IMR-90 (cell line): ENCODE results near the gene UTP4. TPM values are rescaled to one million over a fixed set of nuclear protein-coding genes. Genes with fewer than 3 reads are reported as not detected.

Experiments used
- ATAC-seq: fragments of 200-7000 bp; cut with Tn5 transposase; 2 replicates; pipeline ENCODE4 v1.9.1; 2020; ENCODE audit warnings: low read depth, mild to moderate bottlenecking, moderate library complexity
- BruUV-seq: library from RNA; stranded (reverse); fragments of 400-500 nt; replicated peaks from 2 replicates; lab custom pipeline; 2021; lab: Mats Ljungman, UMichigan
- CTCF ChIA-PET: fragments of 300-600 bp; formaldehyde crosslinking; extraction: SDS; loops from one replicate; lab custom pipeline; 2021; ENCODE audit warnings: antibody characterized with exemption; lab: Yijun Ruan, JAX
- POLR2A ChIA-PET: fragments of 300-600 bp; sonication (Branson Sonifier 250); formaldehyde crosslinking; loops from one replicate; lab custom pipeline; 2022; ENCODE audit warnings: antibody characterized with exemption; ENCODE audit not compliant: unreplicated experiment; lab: Charles Lee
- DNase-seq: peaks from one replicate; pipeline ENCODE4 v3.0.0; 2013
- H2AFZ ChIP-seq: replicated peaks from 2 replicates; pipeline ENCODE3; 2013; ENCODE audit warnings: low read length, mild to moderate bottlenecking; ENCODE audit not compliant: poor library complexity
- H2AK5ac ChIP-seq: 2 replicates; pipeline ENCODE4 v1.6.1; 2013; ENCODE audit warnings: low read depth, low read length, inconsistent platforms
- H2AK9ac ChIP-seq: replicated peaks from 2 replicates; pipeline ENCODE3; 2013; ENCODE audit warnings: mild to moderate bottlenecking, low read depth, low read length, moderate library complexity; ENCODE audit not compliant: poor library complexity
- H2BK120ac ChIP-seq: 2 replicates; pipeline ENCODE4 v1.6.1; 2013; ENCODE audit warnings: low read depth, low read length, inconsistent platforms
- H2BK15ac ChIP-seq: 3 replicates; pipeline ENCODE4 v1.6.1; 2013; ENCODE audit warnings: low read depth, low read length, inconsistent platforms
- H2BK20ac ChIP-seq: 2 replicates; pipeline ENCODE4 v1.6.1; 2013; ENCODE audit warnings: low read depth, mild to moderate bottlenecking, inconsistent platforms, low read length, moderate library complexity
- H2BK5ac ChIP-seq: 2 replicates; pipeline ENCODE4 v1.6.1; 2013; ENCODE audit warnings: mild to moderate bottlenecking, low read depth, low read length, inconsistent platforms; ENCODE audit not compliant: poor library complexity, severe bottlenecking
- H3K14ac ChIP-seq: replicated peaks from 2 replicates; pipeline ENCODE4 v1.6.1; 2013; ENCODE audit warnings: low read depth, low read length, inconsistent platforms
- H3K18ac ChIP-seq: 2 replicates; pipeline ENCODE4 v1.6.1; 2013; ENCODE audit warnings: low read depth, low read length, control low read depth
- H3K23ac ChIP-seq: 2 replicates; pipeline ENCODE4 v1.6.1; 2013; ENCODE audit warnings: low read depth, low read length, inconsistent platforms
- H3K27ac ChIP-seq: 2 replicates; pipeline ENCODE4 v1.5.1; 2013; ENCODE audit warnings: mild to moderate bottlenecking, control low read depth, low read length; ENCODE audit not compliant: insufficient read depth
- H3K27me3 ChIP-seq: 2 replicates; pipeline ENCODE4 v1.6.1; 2013; ENCODE audit warnings: low read length; ENCODE audit not compliant: control insufficient read depth, insufficient read depth
- H3K36me3 ChIP-seq: 2 replicates; pipeline ENCODE4 v1.6.1; 2013; ENCODE audit warnings: low read length, mixed read lengths; ENCODE audit not compliant: control insufficient read depth, insufficient read depth
- H3K4ac ChIP-seq: 2 replicates; pipeline ENCODE4 v1.6.1; 2013; ENCODE audit warnings: low read depth, low read length, inconsistent platforms
- H3K4me1 ChIP-seq: 2 replicates; pipeline ENCODE4 v1.6.1; 2013; ENCODE audit warnings: low read length, mixed read lengths; ENCODE audit not compliant: control insufficient read depth, insufficient read depth
- H3K4me2 ChIP-seq: 2 replicates; pipeline ENCODE4 v1.6.1; 2013; ENCODE audit warnings: low read depth, mild to moderate bottlenecking, control low read depth, low read length, moderate library complexity
- H3K4me3 ChIP-seq: 2 replicates; pipeline ENCODE4 v1.5.1; 2013; ENCODE audit warnings: low read depth, mild to moderate bottlenecking, control low read depth, low read length, moderate library complexity; ENCODE audit not compliant: insufficient read depth
- H3K56ac ChIP-seq: 2 replicates; pipeline ENCODE4 v1.6.1; 2013; ENCODE audit warnings: low read length, inconsistent platforms; ENCODE audit not compliant: insufficient read depth; ENCODE audit errors: extremely low read depth
- H3K79me1 ChIP-seq, 2 experiments: 2 replicates each; pipeline ENCODE4 v1.6.1; 2013; ENCODE audit warnings: low read length in 2 of 2, inconsistent platforms in 1 of 2, low read depth in 1 of 2
- H3K9ac ChIP-seq: 2 replicates; pipeline ENCODE4 v1.6.1; 2013; ENCODE audit warnings: low read depth, low read length, control low read depth
- H3K9me1 ChIP-seq: 2 replicates; pipeline ENCODE4 v1.6.1; 2013; ENCODE audit warnings: low read length, inconsistent platforms; ENCODE audit not compliant: insufficient read depth
- H3K9me3 ChIP-seq: 2 replicates; pipeline ENCODE4 v1.6.1; 2013; ENCODE audit warnings: low read length; ENCODE audit not compliant: control insufficient read depth, insufficient read depth
- H4K20me1 ChIP-seq: 2 replicates; pipeline ENCODE4 v1.6.1; 2013; ENCODE audit warnings: low read length, inconsistent platforms; ENCODE audit not compliant: insufficient read depth
- H4K5ac ChIP-seq: 2 replicates; pipeline ENCODE4 v1.6.1; 2013; ENCODE audit warnings: mild to moderate bottlenecking, low read depth, low read length, control low read depth
- H4K8ac ChIP-seq, 2 experiments: 2 replicates each; pipeline ENCODE4 v1.6.1; 2013; ENCODE audit warnings: low read depth in 2 of 2, low read length in 2 of 2, control low read depth in 1 of 2, inconsistent platforms in 1 of 2
- H4K91ac ChIP-seq: 2 replicates; pipeline ENCODE4 v1.6.1; 2013; ENCODE audit warnings: low read depth, low read length, inconsistent platforms; ENCODE audit not compliant: insufficient read depth
- BHLHE40 ChIP-seq: fragments of 150-350 bp; IDR thresholded peaks from 2 replicates; pipeline ENCODE4 v1.6.1; 2016; ENCODE audit warnings: mild to moderate bottlenecking, low read depth, low read length
- CEBPB ChIP-seq: IDR thresholded peaks from 2 replicates; pipeline ENCODE4 v1.6.1; 2012; ENCODE audit warnings: low read depth, low read length, improper control_type of control experiment
- CHD1 ChIP-seq: IDR thresholded peaks from 2 replicates; pipeline ENCODE4 v1.6.1; 2012; ENCODE audit warnings: low read depth, low read length, improper control_type of control experiment
- CTCF ChIP-seq: conservative IDR thresholded peaks from 2 replicates; pipeline ENCODE4 v1.5.1; 2012; ENCODE audit warnings: mild to moderate bottlenecking, low read depth, low read length, improper control_type of control experiment
- ELK1 ChIP-seq: fragments of 150-350 bp; IDR thresholded peaks from 2 replicates; pipeline ENCODE4 v1.6.1; 2016; ENCODE audit warnings: low read depth, mild to moderate bottlenecking, low read length, moderate library complexity, borderline replicate concordance
- FOS ChIP-seq: fragments of 150-350 bp; IDR thresholded peaks from 2 replicates; pipeline ENCODE4 v1.6.1; 2016; ENCODE audit warnings: low read depth, low read length
- MAFK ChIP-seq: IDR thresholded peaks from 2 replicates; pipeline ENCODE4 v1.6.1; 2012; ENCODE audit warnings: low read depth, low read length, improper control_type of control experiment
- MAZ ChIP-seq: IDR thresholded peaks from 2 replicates; pipeline ENCODE4 v1.6.1; 2012; ENCODE audit warnings: low read depth, mild to moderate bottlenecking, low read length, improper control_type of control experiment, moderate library complexity, borderline replicate concordance
- MXI1 ChIP-seq: IDR thresholded peaks from 2 replicates; pipeline ENCODE4 v1.6.1; 2012; ENCODE audit warnings: low read depth, mild to moderate bottlenecking, low read length, moderate library complexity, borderline replicate concordance
- NFE2L2 ChIP-seq: fragments of 150-350 bp; IDR thresholded peaks from 2 replicates; pipeline ENCODE4 v1.6.1; 2016; ENCODE audit warnings: low read depth, mild to moderate bottlenecking, low read length
- POLR2A ChIP-seq: IDR thresholded peaks from 2 replicates; pipeline ENCODE4 v1.6.1; 2012; ENCODE audit warnings: mild to moderate bottlenecking, low read depth, low read length
- RAD21 ChIP-seq: IDR thresholded peaks from 2 replicates; pipeline ENCODE4 v1.6.1; 2012; ENCODE audit warnings: low read length, improper control_type of control experiment
- RCOR1 ChIP-seq: IDR thresholded peaks from 2 replicates; pipeline ENCODE4 v1.6.1; 2012; ENCODE audit warnings: mild to moderate bottlenecking, low read length, improper control_type of control experiment; ENCODE audit not compliant: insufficient replicate concordance
- RFX5 ChIP-seq: IDR thresholded peaks from 2 replicates; pipeline ENCODE4 v1.8.0; 2012; ENCODE audit warnings: low read depth, mild to moderate bottlenecking, low read length, moderate library complexity
- SMC3 ChIP-seq: fragments of 150-350 bp; IDR thresholded peaks from 2 replicates; pipeline ENCODE4 v1.6.1; 2016; ENCODE audit warnings: low read depth, mild to moderate bottlenecking, antibody characterized with exemption, low read length, moderate library complexity
- WGBS, 2 experiments: methylation state at CpG; one replicate each; pipeline versions ENCODE4 v1.1.5 to v1.1.7; 2013; ENCODE audit warnings: missing lambda C conversion rate in 2 of 2; ENCODE audit not compliant: insufficient read length in 1 of 2; ENCODE audit errors: extremely low coverage in 2 of 2; 5-methylcytosine and 5-hydroxymethylcytosine counted together
- dilution Hi-C: fragments of 300-500 bp; cut with HindIII; formaldehyde crosslinking; loops from one replicate; pipeline ENCODE4 v1.14.3; 2018; ENCODE audit warnings: low sequenced_read_pairs; ENCODE audit not compliant: unreplicated experiment
- in situ Hi-C: fragments of 300-500 bp; cut with MboI; formaldehyde crosslinking; loops from 3 replicates; pipeline ENCODE4 v1.14.3; 2019; ENCODE audit warnings: low sequenced_read_pairs, inconsistent platforms, mixed read lengths
- intact Hi-C: fragments of 100-400 bp; cut with micrococcal nuclease; formaldehyde crosslinking; loops from 2 replicates; pipeline ENCODE4 v1.10.0; 2022
- polyA plus RNA-seq, 3 experiments: library from polyadenylated mRNA; depleted of rRNA; stranded (reverse); fragments of >200 nt; gene quantifications; 2 replicates each; pipeline ENCODE4 v1.2.3, GENCODE V29; 2012; ENCODE audit warnings: low replicate concordance in 1 of 3
- total RNA-seq: library from RNA; depleted of rRNA; stranded (reverse); fragments of >200 nt; gene quantifications from 2 replicates; pipeline ENCODE4 v1.2.3, GENCODE V29; 2012
- TF ChIP-seq, protein P1 (sequence below): fragments of 150-350 bp; IDR thresholded peaks from 2 replicates; pipeline ENCODE4 v1.6.1; 2017; ENCODE audit warnings: mild to moderate bottlenecking, antibody characterized with exemption, low read length, low read depth

UTP4 gene
- total and polyA plus RNA-seq, 2 of the 4 experiments (the other 2 are of a cell fraction), result 32.1 to 61.8 TPM

DNA sequence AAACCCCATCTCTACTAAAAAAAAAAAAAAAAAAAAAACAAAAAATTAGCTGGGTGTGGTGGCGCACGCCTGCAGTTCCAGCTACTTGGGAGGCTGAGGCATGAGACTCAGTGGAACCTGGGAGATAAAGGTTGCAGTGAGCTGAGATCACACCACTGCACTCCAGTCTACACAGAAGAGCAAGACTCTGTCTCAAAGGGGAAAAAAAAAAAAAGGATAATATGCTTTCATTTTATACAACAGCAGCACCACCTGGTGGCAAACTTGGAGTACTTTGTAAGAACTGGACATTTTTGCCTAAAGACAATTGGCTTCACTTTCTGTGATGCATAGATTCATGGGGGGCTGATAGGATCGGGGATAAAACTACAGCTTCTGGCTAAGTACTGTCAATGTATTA lies 8.5 kb upstream of the UTP4 start:
- H3K4me1 ChIP-seq, result no peaks in the 10 kb centered on the region
- H3K9ac ChIP-seq, result no peak overlapping the region
- dilution Hi-C loops (no loop called here), intact Hi-C loops (loop anchor here (1.0 to 10.0 kb wide), 5 partner anchors 222 to 596 kb away; no protein-coding TSS in a partner anchor), in situ Hi-C loops (loop anchor here (5.0 kb wide), 2 partner anchors 277 to 597 kb away; no protein-coding TSS in a partner anchor)
- H3K56ac ChIP-seq, result no peak overlapping the region
- peaks cover 23% of the 10 kb centered on the region for H4K20me1 ChIP-seq
- no peak overlapping the region for H4K5ac ChIP-seq
- peaks cover 25% of the 10 kb centered on the region for H3K36me3 ChIP-seq
- H4K8ac ChIP-seq, result no peak overlapping the region
- H2BK5ac ChIP-seq, result no peak overlapping the region
- H2BK120ac ChIP-seq, result no peak overlapping the region
- ChIA-PET CTCF (interaction anchor here (0.6 to 3.1 kb wide), 9 partner anchors 17 to 723 kb away, joined by 3 to 18 read pairs (median 5); no protein-coding TSS in a partner anchor), POLR2A (no interaction called here)
- peaks cover 22 to 61% of the 10 kb centered on the region in 2 experiments for H3K79me1 ChIP-seq
- H2BK20ac ChIP-seq, result no peak overlapping the region
- TF ChIP-seq, protein P1, sequence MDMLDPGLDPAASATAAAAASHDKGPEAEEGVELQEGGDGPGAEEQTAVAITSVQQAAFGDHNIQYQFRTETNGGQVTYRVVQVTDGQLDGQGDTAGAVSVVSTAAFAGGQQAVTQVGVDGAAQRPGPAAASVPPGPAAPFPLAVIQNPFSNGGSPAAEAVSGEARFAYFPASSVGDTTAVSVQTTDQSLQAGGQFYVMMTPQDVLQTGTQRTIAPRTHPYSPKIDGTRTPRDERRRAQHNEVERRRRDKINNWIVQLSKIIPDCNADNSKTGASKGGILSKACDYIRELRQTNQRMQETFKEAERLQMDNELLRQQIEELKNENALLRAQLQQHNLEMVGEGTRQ, result no peak
- TF ChIP-seq CEBPB (no peak), RCOR1 (no peak), RFX5 (no peak), FOS (no peak), MXI1 (no peak), BHLHE40 (no peak), CTCF (peak; percentile 81), POLR2A (0 out of 2 replicates have a peak, but pooled peaks have one; percentile 30), MAFK (no peak), RAD21 (peak; percentile 86), ELK1 (no peak), NFE2L2 (no peak), MAZ (no peak), CHD1 (no peak), SMC3 (peak; percentile 97)
- no peak overlapping the region for H3K14ac ChIP-seq
- no peak overlapping the region for H3K4me2 ChIP-seq
- H3K4me3 ChIP-seq, result no peak overlapping the region
- no peaks in the 10 kb centered on the region for H3K9me3 ChIP-seq
- no peak overlapping the region for H2AFZ ChIP-seq
- no peak overlapping the region for H3K23ac ChIP-seq
- H3K27ac ChIP-seq, result no peak overlapping the region
- H4K91ac ChIP-seq, result no peak overlapping the region
- no peak overlapping the region for H2BK15ac ChIP-seq
- no peaks in the 10 kb centered on the region for H3K27me3 ChIP-seq
- H2AK5ac ChIP-seq, result no peak overlapping the region
- no peak overlapping the region for H3K18ac ChIP-seq
- peak; percentile 81 for ATAC-seq
- no TSS peak for BruUV-seq
- WGBS, 2 experiments, result 67% methylated on average over 1 of the region's 3 CpGs; no CpG with 5 or more reads in 1 of the 2 experiments
- H3K4ac ChIP-seq, result no peak overlapping the region
- no peak overlapping the region for H2AK9ac ChIP-seq
- no peaks in the 10 kb centered on the region for H3K9me1 ChIP-seq
- DNase-seq, result peak; percentile 76
